Gastroesophageal sphincter (tissue), 3 donors: ENCODE results near the gene EHD1.

Source experiments
- POLR2A ChIP-seq, 2 donors: fragments of 450-650 bp; IDR thresholded peaks; one replicate each; pipeline ENCODE4 v1.6.1; 2017; ENCODE audit warnings: antibody characterized with exemption in 2 of 2, mild to moderate bottlenecking in 2 of 2, moderate library complexity in 1 of 2
- TF ChIP-seq, protein P1 (sequence below), 4 experiments: fragments of 200-600 bp in 2 of 4; fragments of 450-650 bp in 2 of 4; sonication (generic) in 1 of 4; IDR thresholded peaks; one replicate each; pipeline ENCODE4 v1.5.1; 2017 to 2019; ENCODE audit warnings: antibody characterized with exemption in 4 of 4, mild to moderate bottlenecking in 2 of 4, moderate library complexity in 2 of 4

DNA sequence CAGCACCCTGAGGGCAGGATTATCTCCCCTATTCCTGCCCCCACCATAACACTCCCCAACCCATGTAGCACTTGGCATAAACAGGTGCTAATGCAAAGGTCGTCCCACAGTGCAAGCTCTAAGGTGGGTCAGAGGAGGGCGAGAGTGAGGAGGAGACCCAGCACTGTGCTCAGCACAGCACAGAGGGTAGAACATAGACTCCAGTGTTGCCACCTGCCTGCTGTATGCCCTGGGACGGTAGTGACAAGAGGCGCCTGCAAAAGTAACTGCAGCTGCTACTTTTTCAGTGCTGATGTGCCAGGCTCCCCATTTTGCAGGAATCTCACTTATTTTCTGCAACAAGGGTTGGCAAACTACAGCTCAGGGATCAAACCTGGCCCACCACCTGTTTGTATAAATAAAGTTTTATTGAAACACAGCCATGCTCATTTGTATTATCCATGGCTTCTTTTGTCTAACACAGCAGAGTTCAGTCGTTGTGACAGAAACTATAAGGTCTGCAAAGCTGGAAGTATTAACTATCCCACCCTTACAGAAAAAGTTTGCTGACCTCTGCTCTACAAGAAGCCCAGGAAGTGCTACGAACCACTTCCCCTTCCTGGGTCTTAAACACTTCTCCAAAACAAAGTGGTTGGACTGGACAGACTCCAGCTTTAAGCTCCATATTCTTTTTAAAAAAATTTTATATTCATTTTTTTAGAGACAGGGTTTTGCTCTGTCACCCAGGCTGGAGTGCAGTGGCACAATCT, 17.0 kb downstream of the EHD1 start:
- TF ChIP-seq, protein P1, sequence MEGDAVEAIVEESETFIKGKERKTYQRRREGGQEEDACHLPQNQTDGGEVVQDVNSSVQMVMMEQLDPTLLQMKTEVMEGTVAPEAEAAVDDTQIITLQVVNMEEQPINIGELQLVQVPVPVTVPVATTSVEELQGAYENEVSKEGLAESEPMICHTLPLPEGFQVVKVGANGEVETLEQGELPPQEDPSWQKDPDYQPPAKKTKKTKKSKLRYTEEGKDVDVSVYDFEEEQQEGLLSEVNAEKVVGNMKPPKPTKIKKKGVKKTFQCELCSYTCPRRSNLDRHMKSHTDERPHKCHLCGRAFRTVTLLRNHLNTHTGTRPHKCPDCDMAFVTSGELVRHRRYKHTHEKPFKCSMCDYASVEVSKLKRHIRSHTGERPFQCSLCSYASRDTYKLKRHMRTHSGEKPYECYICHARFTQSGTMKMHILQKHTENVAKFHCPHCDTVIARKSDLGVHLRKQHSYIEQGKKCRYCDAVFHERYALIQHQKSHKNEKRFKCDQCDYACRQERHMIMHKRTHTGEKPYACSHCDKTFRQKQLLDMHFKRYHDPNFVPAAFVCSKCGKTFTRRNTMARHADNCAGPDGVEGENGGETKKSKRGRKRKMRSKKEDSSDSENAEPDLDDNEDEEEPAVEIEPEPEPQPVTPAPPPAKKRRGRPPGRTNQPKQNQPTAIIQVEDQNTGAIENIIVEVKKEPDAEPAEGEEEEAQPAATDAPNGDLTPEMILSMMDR (IDR thresholded peaks at IDR 0.05) = no peak
- no peak for TF ChIP-seq POLR2A (IDR thresholded peaks at IDR 0.05)
